GM12801 (cell line): ENCODE results near the gene FBLN2.

Experiments
- TF ChIP-seq, protein P1 (sequence below): IDR thresholded peaks from one replicate; pipeline ENCODE4 v1.5.1; 2011; ENCODE audit warnings: control low read depth; ENCODE audit not compliant: insufficient read length; ENCODE audit errors: extremely low read depth

FBLN2 gene

GRCh38 chr3:13509059-13509815 lies 39.7 kb upstream of the FBLN2 start:
- TF ChIP-seq, protein P1, sequence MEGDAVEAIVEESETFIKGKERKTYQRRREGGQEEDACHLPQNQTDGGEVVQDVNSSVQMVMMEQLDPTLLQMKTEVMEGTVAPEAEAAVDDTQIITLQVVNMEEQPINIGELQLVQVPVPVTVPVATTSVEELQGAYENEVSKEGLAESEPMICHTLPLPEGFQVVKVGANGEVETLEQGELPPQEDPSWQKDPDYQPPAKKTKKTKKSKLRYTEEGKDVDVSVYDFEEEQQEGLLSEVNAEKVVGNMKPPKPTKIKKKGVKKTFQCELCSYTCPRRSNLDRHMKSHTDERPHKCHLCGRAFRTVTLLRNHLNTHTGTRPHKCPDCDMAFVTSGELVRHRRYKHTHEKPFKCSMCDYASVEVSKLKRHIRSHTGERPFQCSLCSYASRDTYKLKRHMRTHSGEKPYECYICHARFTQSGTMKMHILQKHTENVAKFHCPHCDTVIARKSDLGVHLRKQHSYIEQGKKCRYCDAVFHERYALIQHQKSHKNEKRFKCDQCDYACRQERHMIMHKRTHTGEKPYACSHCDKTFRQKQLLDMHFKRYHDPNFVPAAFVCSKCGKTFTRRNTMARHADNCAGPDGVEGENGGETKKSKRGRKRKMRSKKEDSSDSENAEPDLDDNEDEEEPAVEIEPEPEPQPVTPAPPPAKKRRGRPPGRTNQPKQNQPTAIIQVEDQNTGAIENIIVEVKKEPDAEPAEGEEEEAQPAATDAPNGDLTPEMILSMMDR: no peak

DNA sequence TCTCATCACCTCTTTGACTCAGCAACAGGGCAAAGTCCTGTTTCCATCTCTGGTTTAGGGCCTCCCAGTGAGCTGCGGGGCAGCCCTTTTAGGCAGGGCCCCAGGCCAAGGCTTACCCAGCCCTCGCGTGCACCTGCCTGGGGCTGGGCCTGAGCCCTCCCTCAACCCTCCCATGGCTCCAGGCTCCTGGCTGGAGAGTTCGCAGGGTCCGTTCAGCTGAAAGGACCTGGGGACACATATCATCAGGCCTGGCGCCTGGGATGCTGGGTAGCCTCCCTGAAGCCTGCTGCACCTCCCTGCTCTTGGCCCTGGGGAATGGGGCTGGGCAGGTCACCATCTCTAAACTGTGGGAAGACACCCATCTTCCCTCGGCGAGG lies 39.1 kb upstream of the FBLN2 start:
- TF ChIP-seq, protein P1: no peak

DNA sequence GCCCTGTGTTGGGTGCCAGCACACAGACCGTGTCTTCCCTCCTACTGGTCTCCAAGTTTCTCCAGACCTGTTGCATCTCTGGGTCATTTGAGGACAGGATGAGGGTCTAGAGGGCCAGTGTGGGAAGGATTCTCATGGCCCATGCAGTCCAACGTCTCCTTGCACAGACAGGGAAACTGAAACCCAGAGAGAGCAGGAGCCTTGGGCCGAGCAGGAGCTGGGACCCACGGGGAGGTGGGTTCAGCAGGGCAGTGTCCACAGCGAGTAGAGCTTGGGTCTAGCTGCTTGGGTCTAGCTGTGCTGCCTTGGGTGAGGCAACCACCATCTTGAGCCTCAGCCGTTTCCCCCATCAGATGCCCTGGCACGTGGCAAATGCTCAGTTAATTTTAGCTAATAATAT lies 36.5 kb upstream of the FBLN2 start:
- TF ChIP-seq, protein P1: no peak

DNA sequence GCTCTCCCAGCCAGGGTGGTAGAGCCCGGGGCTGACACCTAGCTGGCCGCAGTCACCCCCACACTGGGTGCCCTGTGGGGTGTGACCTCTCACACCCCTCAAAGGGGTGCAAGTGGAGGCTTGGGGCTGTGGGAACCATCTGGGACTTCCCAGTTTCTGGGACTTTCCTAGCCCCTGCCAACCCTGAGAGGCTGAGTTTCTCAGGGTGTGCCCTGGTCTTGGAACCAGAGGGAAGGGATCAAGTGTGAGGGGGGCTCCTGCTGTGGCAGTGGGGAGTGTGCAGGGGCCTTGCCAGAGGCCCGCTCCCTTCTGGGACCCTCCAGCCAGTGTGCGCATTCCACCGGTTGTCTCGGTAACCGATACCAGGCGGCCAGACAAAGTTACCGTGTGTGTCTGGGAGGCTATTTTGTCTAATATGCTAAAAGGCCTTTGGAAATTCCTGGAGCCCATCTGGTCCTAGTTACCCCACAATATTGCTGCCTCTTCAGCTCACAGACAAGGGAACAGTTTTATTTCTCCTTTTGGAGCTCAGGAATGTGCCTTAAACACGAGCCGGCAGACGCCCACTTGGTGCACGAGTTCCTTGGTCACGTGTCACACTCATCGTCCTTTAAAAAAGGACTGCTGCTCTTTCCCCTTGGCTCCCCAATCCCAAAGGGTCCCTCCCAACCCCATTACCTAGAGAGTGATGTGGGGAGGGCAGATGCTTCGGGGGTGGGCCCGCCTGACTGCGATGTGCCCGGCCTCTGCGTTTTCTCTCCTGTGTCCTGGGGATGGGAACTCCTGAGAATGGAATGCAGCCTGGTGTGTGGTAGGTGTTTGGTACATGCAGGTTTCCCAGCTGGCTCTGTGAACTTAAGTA lies 35.6 kb upstream of the FBLN2 start:
- TF ChIP-seq, protein P1: no peak

DNA sequence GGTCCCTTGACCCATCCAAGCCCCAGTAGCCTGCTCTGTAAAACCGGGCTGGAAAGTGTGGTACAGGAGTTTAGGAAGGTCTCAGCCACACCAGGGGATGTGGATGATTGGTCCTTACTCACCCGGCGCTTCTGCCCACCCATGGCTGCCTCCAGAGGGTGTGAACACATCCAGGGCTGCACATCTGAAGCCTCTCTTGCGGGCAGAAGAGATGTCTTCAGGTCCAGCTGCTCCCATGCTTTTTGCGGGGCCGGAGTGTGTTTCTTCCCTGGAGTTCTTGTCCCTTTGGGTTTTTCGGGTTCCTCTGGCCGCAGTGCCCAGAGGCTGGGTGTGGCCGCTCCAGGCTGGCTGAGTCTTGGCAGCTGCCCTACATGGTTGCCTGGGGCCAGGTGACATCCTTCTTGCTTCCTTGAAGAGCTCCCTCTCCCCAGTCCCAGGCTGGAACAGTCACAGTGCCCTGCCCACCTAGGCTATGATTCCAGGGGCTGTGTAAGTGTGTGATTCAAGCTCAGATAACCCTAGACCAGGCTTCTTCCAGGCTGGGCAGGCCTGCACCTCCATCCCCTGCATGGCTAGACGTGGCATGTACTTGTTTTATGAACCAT lies 34.9 kb upstream of the FBLN2 start:
- TF ChIP-seq, protein P1: no peak

DNA sequence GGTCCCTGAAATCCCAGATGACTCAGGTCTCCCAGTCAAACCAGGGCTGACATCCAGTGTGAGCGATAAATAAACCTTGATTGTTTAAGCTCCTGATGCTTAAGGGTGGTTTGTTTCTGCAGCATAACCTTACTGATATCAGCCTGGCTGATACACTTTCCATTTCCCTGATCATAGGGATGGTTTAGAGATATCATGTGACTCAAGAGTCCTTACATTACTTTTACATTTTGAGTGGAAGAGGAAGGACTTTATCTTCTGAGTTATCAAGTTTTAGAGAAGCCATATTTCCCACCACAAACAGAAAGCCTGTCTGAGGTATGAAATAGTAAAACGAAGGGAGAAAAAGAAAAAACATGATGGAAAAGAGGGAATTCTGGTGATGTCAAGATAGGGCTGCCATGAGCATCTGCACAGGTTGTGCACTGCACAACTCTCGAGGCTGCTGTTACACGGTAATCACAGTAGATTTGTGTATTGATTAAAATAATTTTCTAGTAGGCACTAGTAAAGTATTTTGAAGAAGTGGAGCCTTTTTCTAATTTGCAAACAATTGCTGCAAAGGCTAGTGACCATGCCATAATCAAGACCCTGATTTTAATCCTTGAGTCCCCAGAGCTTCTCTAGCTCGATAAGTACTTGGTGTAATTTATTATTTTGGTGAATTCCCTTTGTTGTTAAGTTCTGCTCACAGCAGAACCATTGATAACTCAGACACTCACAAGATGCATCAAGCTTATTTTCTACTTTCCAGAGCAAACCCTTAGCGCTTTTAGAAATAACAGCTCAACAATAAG lies 34.1 kb upstream of the FBLN2 start:
- TF ChIP-seq, protein P1: no peak
